Ovary (tissue), 3 donors: ENCODE data around the gene SLC35C1.

Experiments
- CTCF ChIP-seq, 3 donors: fragments of 450-650 bp in 2 of 3; fragments of 200-600 bp in 1 of 3; IDR thresholded peaks; one replicate each; pipeline versions ENCODE4 v1.5.1 to v1.8.0; 2016 to 2022; ENCODE audit warnings: antibody characterized with exemption in 3 of 3, mild to moderate bottlenecking in 1 of 3
- EP300 ChIP-seq: sonication (generic); formaldehyde crosslinking; IDR thresholded peaks from one replicate; pipeline ENCODE4 v1.6.1; 2017; ENCODE audit warnings: antibody characterized with exemption
- POLR2A ChIP-seq: fragments of 450-650 bp; IDR thresholded peaks from one replicate; pipeline ENCODE4 v1.6.1; 2017; ENCODE audit warnings: antibody characterized with exemption, mild to moderate bottlenecking, moderate library complexity
- donor health status: DM: no; HTN: no; CAD: no.

GRCh38 chr11:45811109-45811435 lies 6.1 kb downstream of the SLC35C1 start:
- TF ChIP-seq CTCF (IDR thresholded peaks at IDR 0.05) (no peak), POLR2A (no peak), EP300 (no peak)
